Hematopoietic multipotent progenitor cell treated with erythropoietin and hydrocortisone succinate and interleukin-3 and kit ligand, for 4 days (in vitro differentiated cells): ENCODE results near the gene GCAT.
A peak's percentile ranks its signal among the peaks of the same experiment; 100 is the strongest.
"Not testable (repeated sequence)": the region's sequence is repeated elsewhere in the genome, so short reads cannot be mapped to it uniquely, and the experiment has no call there.

ENCODE experiments used
- DNase-seq: peaks from one replicate; pipeline ENCODE4 v3.0.0-alpha.2; 2015

GCAT gene

DNA sequence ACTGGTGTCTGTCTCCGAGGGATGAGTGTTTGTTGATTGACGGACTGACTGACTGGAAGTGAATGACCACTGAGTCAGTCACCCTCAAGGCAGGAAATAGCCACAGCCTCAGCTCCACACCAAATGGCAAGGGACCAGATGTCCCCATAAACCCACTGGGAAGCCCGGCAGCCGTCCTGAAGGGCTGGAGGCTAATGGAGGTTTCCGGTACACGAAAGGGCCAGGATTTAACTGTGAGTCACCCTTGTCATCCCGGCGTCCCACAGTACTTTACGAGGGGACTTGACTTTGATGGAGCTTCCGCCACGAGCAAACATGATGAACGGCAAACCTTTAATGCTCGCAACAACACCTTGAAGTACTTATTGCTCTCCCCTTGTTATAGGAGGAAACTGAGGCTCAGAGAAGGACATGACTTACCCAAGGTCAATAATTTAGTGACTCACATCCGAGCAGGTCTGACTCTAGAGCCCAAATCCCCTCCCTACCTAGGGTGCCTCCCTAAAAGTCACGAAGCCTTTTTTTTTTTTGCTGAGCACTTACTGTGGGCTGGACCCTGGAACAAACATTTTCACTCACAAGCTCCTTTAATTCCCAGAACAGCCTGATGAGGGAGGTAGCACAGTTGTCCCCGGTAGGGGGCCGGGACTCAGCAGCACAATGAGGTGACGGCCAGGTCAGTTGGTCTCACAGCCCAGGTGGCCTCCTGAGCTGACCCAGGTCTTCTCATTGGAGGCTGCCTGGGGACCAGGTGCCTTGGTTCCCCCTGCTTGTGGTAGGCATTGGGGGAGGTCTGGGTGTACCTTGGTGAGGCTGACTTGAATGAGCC is 25.2 kb upstream of the GCAT start:
- no peak for DNase-seq

DNA sequence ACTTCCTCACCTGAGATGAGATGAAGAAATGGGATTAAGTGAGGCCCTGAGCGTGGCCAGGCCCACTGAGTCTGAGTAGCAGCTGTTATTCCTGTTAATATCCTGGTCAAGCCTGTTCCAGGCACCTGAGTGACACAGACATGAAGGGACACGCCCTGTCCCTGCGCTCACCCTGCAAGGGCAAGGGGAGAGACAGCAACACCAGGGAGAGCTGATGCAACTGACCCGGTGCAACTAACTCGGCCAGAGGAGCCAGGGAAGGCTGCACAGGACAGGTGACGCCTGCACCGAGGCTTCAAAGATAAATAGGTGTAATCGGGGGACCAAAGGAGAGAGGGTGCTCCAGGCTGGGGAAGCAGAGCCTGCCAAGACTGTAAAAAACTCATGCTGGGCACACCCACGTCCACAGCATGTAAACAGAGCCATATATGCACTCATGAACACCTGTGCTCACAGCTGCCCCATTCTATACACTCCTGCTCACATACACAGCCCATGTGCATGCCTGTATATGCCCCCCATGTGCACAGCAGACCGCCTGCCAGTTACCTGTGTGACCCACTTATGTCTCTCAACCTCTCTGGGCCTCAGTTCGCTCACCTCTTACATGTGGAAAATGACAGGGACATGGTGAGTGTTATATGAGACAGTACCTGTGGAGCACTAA is 22.8 kb upstream of the GCAT start:
- no peak for DNase-seq

DNA sequence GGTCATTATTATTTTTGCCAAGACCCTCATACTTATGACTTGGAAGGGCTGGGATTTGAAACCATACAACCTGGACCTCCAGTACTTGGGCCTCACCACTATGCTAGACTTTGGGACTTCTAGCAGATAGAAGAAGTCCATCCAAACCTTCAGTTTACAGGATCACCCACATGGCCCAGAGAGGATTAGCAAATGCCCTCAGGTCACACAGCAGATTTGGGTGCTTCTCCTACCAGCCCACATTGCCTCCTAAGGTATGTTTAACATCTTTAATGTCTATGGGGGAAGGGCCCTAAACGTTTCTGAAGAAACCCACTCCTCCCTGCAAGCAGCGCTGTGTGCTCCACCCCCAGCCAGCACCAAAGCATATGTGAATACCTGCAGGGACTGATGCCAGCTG is 17.5 kb upstream of the GCAT start:
- DNase-seq = no peak

DNA sequence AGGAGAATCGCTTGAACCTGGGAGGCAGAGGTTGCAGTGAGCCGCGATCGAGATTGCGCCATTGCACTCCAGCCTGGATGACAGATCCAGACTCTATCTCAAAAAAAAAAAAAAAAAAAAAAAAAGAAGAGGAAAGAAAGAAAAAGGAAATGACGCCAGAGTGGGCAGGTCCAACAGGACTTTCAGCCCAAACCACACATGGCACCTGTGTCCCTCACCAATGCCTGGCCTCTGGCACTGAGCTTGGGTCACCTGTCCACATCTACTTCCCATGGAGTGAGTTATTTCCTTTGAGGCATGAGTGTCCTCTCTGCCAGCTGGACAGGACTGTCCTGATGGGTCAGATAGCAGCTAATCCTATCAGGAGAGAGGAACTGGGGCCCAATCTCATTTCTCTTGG is 15.2 kb upstream of the GCAT start:
- no peak for DNase-seq

DNA sequence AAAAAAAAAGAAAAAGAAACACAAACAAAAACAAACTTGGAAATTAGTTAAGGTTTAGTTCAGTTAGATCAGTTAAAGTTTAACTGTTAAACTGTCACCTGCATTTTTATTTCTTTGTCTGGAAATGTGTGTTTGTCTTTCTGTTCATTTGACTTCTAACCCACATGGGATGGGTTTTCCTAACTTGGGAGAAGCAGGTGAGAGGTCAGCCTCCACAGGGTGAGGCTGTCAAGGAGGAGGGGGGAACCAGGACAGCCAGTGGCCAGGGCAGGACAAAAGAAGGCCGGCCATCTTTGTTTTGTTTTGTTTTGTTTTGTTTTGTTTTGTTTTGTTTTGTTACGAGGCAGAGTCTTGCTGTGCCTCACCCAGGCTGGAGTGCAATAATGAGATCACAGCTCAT is 13.4 kb upstream of the GCAT start:
- no peak for DNase-seq

DNA sequence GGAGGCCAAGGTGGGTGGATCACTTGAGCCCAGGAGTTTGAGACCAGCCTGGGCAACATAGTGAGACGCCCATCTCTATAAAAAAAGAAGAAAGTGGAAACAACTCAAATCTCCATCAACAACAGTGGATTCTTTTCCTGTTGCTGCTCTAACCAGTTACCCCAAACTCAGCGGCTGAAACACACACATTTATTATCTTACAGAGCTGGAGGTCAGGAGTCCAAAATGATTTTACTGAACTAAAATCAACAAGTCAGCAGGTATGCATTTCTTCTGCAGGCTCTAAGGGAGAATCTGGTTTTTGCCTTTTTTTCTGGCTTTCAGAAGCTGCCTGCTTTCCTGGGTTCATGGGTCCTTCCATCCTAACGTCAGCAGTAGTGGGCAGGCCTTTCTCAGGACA is 11.7 kb upstream of the GCAT start:
- no peak for DNase-seq

DNA sequence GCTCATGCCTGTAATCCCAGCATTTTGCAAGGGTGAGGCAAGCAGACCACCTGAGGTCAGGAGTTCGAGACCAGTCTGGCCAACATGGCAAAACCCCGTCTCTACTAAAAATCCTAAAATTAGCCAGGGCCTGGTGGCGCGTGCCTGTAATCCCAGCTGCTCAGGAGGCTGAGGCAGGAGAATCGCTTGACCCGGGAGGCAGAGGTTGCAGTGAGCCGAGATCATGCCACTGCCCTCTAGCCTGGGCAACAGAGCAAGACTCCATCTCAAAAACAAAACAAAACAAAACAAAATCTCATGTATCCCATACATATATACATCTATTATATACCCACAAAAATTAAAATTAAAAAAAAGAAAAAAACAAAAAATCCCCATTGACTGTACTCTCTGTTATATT is 10.5 kb upstream of the GCAT start:
- not testable (repeated sequence) for DNase-seq

DNA sequence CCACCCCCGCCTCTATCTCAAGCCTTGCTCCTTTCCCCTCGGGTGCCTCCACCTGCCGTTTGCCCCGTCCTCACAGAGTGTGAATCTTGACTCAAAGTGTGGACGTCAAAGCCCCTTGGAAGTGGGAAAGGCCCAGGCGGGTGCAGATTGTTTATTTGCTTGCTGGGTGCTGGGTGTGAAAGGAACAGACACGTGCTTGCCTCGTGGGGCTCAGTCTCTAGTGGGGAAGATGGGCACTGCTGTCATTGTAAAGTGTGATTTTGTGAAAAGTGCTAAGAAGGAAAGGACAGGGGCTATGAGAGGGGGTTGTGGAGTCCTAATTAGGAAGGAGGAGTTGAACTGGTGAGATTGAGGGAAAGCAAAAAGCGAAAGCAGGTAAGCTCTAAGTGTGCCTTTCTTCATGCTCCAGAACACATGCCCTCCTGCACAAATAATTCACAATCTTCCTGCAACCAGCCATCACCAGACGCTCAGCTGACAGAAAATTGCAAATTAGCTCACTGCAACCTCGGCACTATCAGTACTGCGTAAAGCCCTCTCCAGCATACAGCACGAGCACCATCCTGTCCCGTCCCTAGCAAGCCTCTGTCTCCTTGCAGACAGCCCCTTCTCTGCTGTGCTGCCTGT is 9.7 kb upstream of the GCAT start:
- no peak for DNase-seq

DNA sequence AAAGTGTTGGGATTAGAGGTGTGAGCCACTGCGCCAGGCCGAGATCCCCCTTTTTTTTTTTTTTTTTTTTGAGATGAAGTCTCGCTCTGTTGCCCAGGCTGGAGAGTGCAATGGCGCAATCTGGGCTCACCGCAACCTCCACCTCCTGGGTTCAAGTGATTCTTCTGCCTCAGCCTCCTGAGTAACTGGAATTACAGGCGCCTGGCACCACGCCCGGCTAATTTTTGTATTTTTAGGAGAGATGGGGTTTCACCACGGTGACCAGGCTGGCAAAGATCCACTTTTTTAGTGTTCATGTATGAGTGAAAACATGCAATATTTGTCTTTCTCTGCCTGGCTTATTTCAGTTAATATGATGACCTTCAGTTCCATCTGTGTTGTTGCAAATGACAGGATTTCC is 7.8 kb upstream of the GCAT start:
- DNase-seq = not testable (repeated sequence)

DNA sequence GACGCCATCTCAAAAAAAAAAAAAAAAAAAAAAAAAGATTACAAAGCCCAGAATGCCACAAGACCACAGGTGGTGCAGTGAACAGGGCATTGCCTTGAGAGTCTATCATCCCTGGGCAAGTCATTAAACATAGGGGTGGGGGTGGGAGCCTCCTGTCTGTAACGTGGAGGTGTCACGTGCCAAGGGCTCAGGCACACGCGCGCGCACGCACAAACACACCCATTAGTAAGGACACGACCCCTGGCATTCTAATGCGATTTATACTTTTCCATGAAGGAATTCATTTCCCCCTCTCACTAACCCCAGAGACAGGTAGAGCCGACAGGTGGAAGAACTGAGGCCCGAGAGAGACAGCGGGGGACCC is 5.8 kb upstream of the GCAT start:
- DNase-seq = peak; percentile 57

DNA sequence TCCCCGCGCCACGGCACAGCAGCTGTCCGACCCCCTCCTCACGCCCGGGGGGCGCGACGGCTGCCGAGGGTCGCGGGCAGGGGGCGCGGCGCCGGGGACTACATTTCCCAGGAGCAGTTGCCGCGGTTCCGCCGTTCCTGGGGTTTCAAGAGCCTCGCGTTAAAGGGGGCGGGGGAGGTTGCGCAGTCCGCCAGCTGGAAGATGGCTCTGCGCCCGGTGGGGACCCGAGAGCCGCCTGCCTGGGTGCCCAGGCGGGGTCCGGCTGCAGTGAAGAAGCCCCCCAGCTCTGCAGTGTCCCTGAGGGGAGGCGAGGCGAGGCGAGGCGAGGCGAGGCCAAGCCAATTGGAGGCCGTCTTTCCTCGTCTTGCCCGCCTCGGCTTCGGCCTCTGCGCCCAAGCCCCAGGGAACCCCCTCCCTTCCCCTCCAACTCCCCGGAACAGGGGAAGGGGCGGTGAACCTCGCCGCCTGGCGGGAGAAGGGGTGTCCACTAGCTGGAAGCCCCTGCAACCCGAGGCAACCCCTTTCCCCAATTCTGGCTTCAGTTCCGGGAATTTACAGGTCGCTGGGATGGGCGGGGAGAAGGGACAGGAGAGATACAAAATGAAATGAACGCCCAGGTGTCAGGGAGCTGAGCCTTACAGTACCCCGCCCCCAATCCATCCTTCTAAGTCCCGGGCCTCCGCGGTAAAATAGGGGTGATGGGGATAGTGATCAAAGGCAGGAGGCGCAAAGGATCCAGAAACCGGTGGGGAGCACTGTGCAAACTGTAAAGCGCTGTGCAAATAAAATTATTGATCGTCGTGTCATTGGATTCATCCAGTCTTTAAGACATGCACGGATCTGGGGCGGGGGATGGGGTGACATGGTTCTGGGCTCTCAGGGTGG is 5.2 kb upstream of the GCAT start:
- peak; percentile 80 for DNase-seq

DNA sequence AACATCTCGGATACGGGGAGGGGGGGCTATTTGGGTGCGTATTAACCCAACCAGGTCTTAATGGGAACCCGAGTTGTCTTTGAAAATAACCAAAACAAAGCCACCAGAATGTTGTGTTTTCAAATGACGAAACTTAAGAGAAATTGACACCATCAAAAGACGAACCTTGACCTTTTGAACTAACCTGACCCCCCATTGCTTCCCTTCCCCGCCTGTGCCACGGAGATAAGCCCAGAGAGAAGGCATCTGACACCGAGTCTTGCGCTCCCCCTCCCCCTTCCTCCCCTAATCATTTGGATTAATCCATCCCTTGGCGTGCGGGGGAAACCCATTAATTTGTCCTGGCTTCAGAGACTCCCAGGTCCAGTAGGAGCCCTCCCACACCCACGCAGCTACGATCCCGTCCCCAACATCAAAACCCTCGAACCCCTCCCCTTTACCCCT is 4.5 kb upstream of the GCAT start:
- peak; percentile 94 for DNase-seq

DNA sequence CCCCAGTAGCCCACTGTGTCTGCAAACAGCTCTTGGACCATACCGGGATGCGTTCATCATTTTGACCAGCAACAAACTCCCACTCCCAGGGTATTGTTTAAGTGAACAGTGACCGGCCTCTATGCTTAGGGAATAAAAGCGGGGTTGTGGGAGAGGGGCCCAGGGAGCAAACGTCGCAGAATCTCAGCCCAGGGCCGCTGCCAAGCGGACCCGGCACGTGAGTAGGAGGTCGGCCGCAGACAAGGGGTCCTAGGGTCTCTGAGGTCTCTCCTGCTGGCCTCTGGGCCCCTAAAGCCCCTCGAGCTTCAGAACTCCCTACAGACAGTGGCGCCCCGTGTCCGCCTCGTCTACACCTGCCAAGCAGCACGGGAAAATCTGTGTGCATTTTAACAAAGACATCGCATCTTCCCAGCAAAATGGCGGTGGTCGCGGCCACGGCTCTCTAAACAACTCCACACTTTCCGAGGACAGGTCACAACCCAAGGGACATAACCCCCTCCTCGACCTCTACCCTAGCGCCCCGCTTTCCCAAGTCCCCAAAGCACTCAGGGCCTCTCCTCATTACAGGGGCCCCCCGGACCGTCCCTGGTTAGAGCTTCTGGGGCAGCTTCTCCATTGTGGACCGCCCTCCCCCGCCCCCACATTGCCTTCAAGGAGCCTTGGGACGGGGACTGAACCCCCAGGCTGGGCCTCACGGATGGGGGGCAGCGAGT is 3.9 kb upstream of the GCAT start:
- no peak for DNase-seq

DNA sequence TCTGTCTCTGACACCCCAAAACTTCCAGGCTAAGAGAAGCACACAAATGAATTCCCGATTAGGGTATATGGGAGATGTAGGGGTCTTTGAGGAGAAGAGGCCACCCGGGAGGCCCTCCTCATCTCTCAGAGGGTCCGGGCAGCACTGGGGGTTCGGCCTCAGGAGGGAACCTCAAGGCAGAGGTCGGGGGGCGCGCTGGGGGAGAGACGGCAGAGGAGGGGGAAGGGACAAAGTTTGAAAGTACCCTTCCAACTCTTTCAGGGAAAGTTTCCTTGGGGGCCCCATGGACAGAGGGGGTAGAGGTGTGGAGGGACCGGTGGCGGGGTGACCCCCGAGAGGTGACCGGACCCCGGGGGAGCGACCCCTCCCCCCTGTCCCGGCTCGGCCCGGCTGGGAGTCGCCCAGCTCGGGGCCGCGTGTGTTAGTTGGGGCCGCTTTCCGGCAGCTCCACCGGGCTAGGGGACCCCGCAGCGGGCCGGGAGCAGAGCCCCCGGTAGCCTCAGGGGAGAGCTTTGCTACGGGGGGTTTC is 3.3 kb upstream of the GCAT start:
- no peak for DNase-seq

DNA sequence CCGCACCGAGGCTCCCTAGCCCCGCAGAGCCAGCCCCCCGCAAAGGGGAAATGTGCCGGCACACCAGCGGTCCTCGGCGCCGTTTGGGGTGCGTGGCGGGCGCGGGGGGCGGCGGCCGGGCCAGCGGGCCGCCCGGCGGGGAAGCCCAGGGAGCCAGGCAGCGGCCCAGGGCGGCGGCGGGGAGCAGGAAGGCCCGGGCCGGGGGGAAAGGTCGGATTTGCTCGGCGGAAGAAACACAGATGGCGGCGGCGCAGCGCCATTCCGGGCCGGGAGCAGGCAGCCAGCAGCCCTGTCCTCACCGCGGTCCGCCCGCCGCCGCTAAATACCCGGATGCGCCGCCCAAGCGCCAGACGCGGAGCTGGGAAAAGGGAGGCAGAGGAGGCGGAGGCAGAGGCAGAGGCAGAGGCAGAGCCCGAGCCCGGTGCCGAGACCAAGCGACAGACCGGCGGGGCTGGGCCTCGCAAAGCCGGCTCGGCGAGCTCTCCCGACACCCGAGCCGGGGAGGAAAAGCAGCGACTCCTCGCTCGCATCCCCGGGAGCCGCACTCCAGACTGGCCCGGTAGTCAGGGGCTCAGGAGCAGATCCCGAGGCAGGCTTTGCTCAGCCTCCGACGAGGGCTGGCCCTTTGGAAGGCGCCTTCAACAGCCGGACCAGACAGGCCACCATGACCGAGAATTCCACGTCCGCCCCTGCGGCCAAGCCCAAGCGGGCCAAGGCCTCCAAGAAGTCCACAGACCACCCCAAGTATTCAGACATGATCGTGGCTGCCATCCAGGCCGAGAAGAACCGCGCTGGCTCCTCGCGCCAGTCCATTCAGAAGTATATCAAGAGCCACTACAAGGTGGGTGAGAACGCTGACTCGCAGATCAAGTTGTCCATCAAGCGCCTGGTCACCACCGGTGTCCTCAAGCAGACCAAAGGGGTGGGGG is 2.6 kb upstream of the GCAT start:
- peak; percentile 84 for DNase-seq

DNA sequence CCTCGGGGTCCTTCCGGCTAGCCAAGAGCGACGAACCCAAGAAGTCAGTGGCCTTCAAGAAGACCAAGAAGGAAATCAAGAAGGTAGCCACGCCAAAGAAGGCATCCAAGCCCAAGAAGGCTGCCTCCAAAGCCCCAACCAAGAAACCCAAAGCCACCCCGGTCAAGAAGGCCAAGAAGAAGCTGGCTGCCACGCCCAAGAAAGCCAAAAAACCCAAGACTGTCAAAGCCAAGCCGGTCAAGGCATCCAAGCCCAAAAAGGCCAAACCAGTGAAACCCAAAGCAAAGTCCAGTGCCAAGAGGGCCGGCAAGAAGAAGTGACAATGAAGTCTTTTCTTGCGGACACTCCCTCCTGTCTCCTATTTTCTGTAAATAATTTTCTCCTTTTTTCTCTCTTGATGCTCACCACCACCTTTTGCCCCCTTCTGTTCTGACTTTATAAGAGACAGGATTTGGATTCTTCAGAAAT is 1.9 kb upstream of the GCAT start:
- DNase-seq = peak; percentile 27

DNA sequence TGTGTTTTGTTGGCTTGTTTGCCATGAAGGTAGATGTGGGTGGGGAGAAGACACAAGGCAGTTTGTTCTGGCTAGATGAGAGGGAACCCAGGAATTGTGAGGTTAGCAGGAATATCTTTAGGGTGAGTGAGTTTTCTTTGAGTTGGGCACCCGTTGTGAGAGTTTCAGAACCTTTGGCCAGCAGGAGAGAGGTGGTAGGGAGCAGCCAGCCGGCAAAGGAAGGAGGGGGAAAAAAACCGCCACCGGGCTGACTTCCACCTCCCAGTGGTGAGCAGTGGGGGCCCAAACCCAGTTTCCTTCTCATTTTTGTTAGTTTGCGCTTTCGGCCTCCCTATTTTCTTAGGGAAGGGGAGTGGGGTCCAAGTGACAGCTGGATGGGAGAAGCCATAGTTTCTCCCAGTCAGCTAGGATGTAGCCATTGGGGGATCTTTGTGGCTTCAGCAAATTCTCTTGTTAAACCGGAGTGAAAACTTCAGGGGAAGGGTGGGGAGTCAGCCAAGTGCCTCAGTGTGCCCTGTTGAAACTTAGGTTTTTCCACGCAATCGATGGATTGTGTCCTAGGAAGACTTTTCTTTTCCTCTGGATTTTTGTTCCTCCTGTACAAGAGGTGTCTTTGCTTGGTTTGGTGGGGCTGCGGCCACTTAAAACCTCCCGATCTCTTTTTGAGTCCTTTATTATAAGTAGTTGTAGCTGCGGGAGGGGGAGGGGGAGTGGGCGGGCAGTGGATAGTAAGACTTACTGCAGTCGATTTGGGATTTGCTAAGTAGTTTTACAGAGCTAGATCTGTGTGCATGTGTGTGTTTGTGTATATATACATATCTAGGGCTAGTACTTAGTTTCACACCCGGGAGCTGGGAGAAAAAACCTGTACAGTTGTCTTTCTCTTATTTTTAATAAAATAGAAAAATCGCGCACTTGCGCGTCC is 1.1 kb upstream of the GCAT start:
- peak; percentile 74 for DNase-seq

DNA sequence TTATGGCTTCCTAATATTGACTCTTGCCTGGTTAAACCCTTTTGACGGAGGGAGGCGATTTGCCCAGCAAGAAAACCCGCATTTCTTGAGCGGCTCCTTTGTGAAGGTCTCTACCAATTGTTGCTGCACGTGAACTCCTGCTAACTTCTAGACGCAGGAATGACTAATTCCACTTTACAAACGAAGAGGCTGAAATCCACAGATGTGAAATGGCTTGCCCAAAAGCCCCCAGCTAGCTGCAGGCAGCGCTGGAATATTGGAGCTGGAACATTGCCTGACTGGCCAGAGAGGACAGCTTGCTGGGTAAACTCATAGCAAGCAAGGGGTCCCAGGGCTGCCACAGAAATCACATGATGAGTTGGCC is 542 bp downstream of the GCAT start:
- no peak for DNase-seq

DNA sequence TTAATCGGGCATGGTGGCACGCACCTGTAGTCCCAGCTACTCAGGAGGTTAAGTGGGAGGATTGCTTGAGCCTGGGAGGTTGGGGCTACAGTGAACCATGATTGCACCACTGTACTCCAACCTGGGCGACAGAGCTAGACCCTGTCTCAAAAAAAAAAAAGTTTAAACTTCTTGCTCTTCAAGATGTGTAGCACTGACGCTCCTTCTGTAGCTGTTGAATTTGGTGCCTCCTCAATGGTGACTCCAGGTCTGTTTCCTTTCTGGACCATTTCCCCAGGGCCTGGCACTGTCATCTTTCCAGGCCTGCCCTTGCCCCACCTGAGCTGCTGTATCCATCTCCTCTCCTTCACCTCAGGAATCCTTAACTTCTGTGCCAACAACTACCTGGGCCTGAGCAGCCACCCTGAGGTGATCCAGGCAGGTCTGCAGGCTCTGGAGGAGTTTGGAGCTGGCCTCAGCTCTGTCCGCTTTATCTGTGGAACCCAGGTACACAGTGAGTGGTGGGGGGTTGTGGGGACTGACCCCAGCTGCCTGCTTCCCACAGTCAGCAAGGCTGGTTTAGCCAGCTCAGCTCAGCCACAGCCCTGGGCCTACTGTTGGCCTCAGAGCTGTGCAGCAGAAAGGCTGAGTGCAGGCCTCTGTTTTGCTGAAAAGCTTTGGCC is 2.1 kb downstream of the GCAT start:
- no peak for DNase-seq
